Sigmoid colon (tissue), 7 donors: ENCODE data around the gene GPR17. TPM values are rescaled to one million over a fixed set of nuclear protein-coding genes. Genes with fewer than 3 reads are reported as not detected.

Experiments used
- DNase-seq: peaks from one replicate; pipeline ENCODE4 v3.0.0-alpha.2; 2019
- H3K27ac ChIP-seq, 4 donors: fragments of 200-600 bp; sonication (generic); one replicate each; pipeline ENCODE4 v1.5.1; 2016 to 2019; ENCODE audit warnings: mild to moderate bottlenecking in 1 of 4
- H3K27me3 ChIP-seq, 3 donors: fragments of 200-600 bp; sonication (generic); one replicate each; pipeline ENCODE4 v1.5.1; 2019; ENCODE audit warnings: mild to moderate bottlenecking in 1 of 3
- H3K36me3 ChIP-seq, 4 donors: fragments of 200-600 bp; sonication (generic); one replicate each; pipeline ENCODE4 v1.5.1; 2016 to 2019
- H3K4me1 ChIP-seq, 4 donors: fragments of 200-600 bp; sonication (generic); one replicate each; pipeline ENCODE4 v1.5.1; 2017 to 2019
- H3K4me3 ChIP-seq, 4 donors: fragments of 200-600 bp; sonication (generic); one replicate each; pipeline ENCODE4 v1.5.1; 2017 to 2019; ENCODE audit warnings: mild to moderate bottlenecking in 2 of 4, moderate library complexity in 1 of 4
- H3K9me3 ChIP-seq, 4 donors: fragments of 200-600 bp in 3 of 4; sonication (generic) in 3 of 4; one replicate each; pipeline versions ENCODE4 v1.5.1 to v1.6.1; 2013 to 2019
- CTCF ChIP-seq, 4 experiments: fragments of 450-650 bp in 3 of 4; fragments of 200-600 bp in 1 of 4; IDR thresholded peaks; one replicate each; pipeline ENCODE4 v1.5.1; 2016 to 2019; ENCODE audit warnings: antibody characterized with exemption in 4 of 4, mild to moderate bottlenecking in 3 of 4, moderate library complexity in 2 of 4
- EP300 ChIP-seq, 4 donors: sonication (generic); formaldehyde crosslinking; IDR thresholded peaks; one replicate each; pipeline ENCODE4 v1.6.1; 2017; ENCODE audit warnings: antibody characterized with exemption in 4 of 4
- POLR2A ChIP-seq, 2 donors: fragments of 450-650 bp; IDR thresholded peaks; one replicate each; pipeline ENCODE4 v1.6.1; 2016; ENCODE audit warnings: antibody characterized with exemption in 2 of 2, mild to moderate bottlenecking in 2 of 2, moderate library complexity in 2 of 2
- POLR2AphosphoS5 ChIP-seq, 4 donors: sonication (generic); formaldehyde crosslinking; IDR thresholded peaks; one replicate each; pipeline ENCODE4 v1.6.1; 2017; ENCODE audit warnings: antibody characterized with exemption in 4 of 4
- WGBS, 2 donors: extraction: QIAGEN DNeasy Blood & Tissue Kit; methylation state at CpG; one replicate each; pipeline ENCODE4 v1.1.7; 2013; 5-methylcytosine and 5-hydroxymethylcytosine counted together
- intact Hi-C: fragments of 100-400 bp; cut with DNase I; formaldehyde crosslinking; loops from one replicate; pipeline ENCODE4 v1.15.1; 2023
- polyA plus RNA-seq, 3 donors: library from polyadenylated mRNA; stranded (reverse); fragments of 200-250 nt; gene quantifications; one replicate each; pipeline ENCODE4 v1.2.3, GENCODE V29; 2013
- total RNA-seq, 4 donors: library from RNA; depleted of rRNA; stranded (reverse); fragments of >200 nt; gene quantifications; one replicate each; pipeline ENCODE4 v1.1.0, GENCODE V29; 2016
- donor health status: healthy with polysubstance abuse.
- donor health status: Bipolar disorder and iron deficiency.
- donor health status: healthy.

The GPR17 gene
- total and polyA plus RNA-seq, 7 donors = 0.36 to 1.4 (median 0.60) TPM; not detected in 2

DNA sequence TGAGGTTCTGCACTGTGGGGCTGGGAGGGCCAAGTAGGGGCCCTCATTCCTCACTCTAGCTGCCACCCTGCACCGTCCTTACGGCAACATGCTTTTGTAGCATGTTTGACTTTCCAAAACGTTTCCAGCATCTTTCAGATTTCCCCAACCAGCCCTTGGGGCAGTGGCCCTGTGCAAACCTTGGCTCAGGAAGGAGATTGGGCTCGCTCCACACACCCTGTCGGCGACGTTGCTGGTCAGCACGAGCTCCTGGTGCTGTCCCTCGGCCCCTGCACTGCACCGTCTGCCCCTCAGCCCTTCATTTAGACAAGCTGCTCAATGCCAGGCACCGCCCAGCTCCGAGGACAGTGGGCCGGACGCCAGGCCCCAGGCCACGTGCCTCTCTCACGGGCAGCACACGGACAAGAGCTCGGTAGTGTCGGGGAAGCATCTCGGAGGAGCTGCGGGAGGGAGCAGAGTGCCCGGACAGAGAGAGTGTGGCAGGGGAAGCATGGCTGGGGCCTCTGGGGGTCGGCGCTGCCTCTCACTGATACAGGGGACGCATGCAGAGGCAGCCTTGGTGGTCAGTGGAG lies 6.9 kb downstream of the GPR17 start:
- Histone ChIP-seq H3K36me3 (peaks cover 7 to 46% (median 30%) of the 10 kb centered on the region in 4 donors), H3K27me3 (no peaks in the 10 kb centered on the region), H3K27ac (peak overlapping the region; percentile 86 to 97 (median 92)), H3K4me1 (peaks cover 0 to 99% (median 97%) of the 10 kb centered on the region in 4 donors), H3K4me3 (no peak overlapping the region), H3K9me3 (no peaks in the 10 kb centered on the region)
- 80 to 81% methylated on average over 25 of the region's 25 CpGs for WGBS, 2 donors
- TF ChIP-seq POLR2AphosphoS5 (IDR thresholded peaks at IDR 0.05) (peak in 3 of 4 donors; percentile 37 to 46 (median 43)), EP300 (IDR thresholded peaks at IDR 0.05) (no peak)
- peak; percentile 79 for DNase-seq
- intact Hi-C loops = loop anchor here (1.0 to 2.0 kb wide), 2 partner anchors 22 to 29 kb away; partner anchors contain the start of gene LIMS2

GRCh38 chr2:127653421-127654083 lies 7.6 kb downstream of the GPR17 start:
- H3K9me3 ChIP-seq = no peaks in the 10 kb centered on the region
- peak overlapping the region; percentile 86 to 97 (median 92) for H3K27ac ChIP-seq
- 74 to 81% methylated on average over 16 of the region's 16 CpGs for WGBS, 2 donors
- peak in 1 of 4 donors; percentile 10 for TF ChIP-seq EP300 (IDR thresholded peaks at IDR 0.05)
- no peak for TF ChIP-seq POLR2A (IDR thresholded peaks at IDR 0.05)
- no peak for TF ChIP-seq CTCF (IDR thresholded peaks at IDR 0.05)
- peak in 1 of 4 donors; percentile 25 for TF ChIP-seq POLR2AphosphoS5 (IDR thresholded peaks at IDR 0.05)
- intact Hi-C loops = loop anchor here (2.0 kb wide), 1 partner anchor 21 kb away; the partner anchor contains the start of gene LIMS2
- H3K27me3 ChIP-seq = no peaks in the 10 kb centered on the region
- H3K36me3 ChIP-seq = peaks cover 7 to 41% (median 31%) of the 10 kb centered on the region in 4 donors
- peaks cover 0 to 99% (median 97%) of the 10 kb centered on the region in 4 donors for H3K4me1 ChIP-seq
- no peak overlapping the region for H3K4me3 ChIP-seq
- peak; percentile 73 for DNase-seq

- intact Hi-C loops = no loop called here
- Histone ChIP-seq H3K4me3 (no peak overlapping the region), H3K36me3 (peaks cover 7 to 40% (median 31%) of the 10 kb centered on the region in 4 donors), H3K27ac (peak overlapping the region; percentile 86 to 97 (median 92)), H3K9me3 (no peaks in the 10 kb centered on the region), H3K4me1 (peaks cover 0 to 100% (median 99%) of the 10 kb centered on the region in 4 donors), H3K27me3 (no peaks in the 10 kb centered on the region)
- TF ChIP-seq POLR2AphosphoS5 (IDR thresholded peaks at IDR 0.05) (peak in 2 of 4 donors; percentile 2 to 12), EP300 (IDR thresholded peaks at IDR 0.05) (no peak)
- 89 to 93% methylated on average over 24 of the region's 24 CpGs for WGBS, 2 donors
- DNase-seq = peak; percentile 64
Observed at GRCh38 chr2:127654084-127654837, 8.3 kb downstream of the GPR17 start.

- no peak for TF ChIP-seq EP300 (IDR thresholded peaks at IDR 0.05)
- TF ChIP-seq POLR2A (IDR thresholded peaks at IDR 0.05) = no peak
- no peak for TF ChIP-seq CTCF (IDR thresholded peaks at IDR 0.05)
- no peak for TF ChIP-seq POLR2AphosphoS5 (IDR thresholded peaks at IDR 0.05)
- H3K27ac ChIP-seq = peak overlapping the region; percentile 86 to 97 (median 92)
- no peaks in the 10 kb centered on the region for H3K9me3 ChIP-seq
- peaks cover 7 to 40% (median 30%) of the 10 kb centered on the region in 4 donors for H3K36me3 ChIP-seq
- WGBS, 2 donors = 93 to 94% methylated on average over 8 of the region's 8 CpGs
- no peaks in the 10 kb centered on the region for H3K27me3 ChIP-seq
- no peak overlapping the region for H3K4me3 ChIP-seq
- peaks cover 0 to 100% (median 99%) of the 10 kb centered on the region in 4 donors for H3K4me1 ChIP-seq
- intact Hi-C loops = no loop called here
- peak; percentile 63 for DNase-seq
Observed at GRCh38 chr2:127654838-127655175, 8.9 kb downstream of the GPR17 start.

DNA sequence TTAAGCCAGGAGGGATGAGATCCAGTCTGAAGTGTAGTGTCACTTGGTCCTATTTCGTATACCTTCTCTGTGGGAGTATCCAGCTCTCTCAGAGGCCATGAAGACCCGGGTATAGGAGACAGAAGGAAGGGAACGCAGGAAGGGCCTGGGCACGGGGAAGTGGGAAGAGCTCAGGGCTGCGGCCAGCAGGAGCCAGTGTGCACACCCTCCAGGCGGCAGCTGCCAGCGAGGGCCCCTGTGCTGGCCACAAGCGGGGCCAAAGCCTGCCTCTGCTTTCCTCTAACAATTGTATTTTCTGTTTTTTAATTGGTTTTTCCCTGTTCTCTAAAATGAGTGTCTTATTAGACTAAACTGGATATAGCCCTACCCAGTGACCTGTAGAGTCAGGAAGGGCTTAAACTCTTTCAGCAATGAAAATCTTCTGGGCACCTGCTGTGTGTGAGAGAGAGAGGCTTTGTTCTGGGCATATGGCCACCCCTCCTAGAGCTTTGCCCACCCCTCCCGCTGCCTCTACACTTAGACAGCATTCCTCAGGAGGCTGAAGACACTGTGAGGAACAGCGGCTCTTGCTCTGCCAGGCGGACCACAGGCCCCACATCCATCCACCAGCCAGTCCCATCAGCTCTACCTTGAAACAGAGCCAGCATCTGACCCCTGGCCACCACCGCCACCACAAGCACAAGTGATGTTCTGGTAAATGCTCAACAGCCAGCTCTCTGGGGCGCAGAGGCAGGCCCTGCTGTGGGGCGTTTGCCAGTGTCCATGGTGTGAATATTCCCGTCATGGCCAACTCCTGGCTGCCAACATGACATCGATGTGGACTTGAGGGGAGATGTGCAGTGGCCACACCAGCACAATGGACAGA lies 9.5 kb downstream of the GPR17 start:
- intact Hi-C loops = no loop called here
- H3K27ac ChIP-seq = peak overlapping the region; percentile 86 to 97 (median 92)
- H3K36me3 ChIP-seq = peaks cover 7 to 43% (median 32%) of the 10 kb centered on the region in 4 donors

More for the DNA sequence above, 9.5 kb downstream of the GPR17 start:
- Histone ChIP-seq H3K27me3 (no peaks in the 10 kb centered on the region), H3K4me3 (peak overlapping the region in 1 of 4 donors; percentile 2), H3K4me1 (peaks cover 0 to 100% (median 99%) of the 10 kb centered on the region in 4 donors), H3K9me3 (no peaks in the 10 kb centered on the region)
- TF ChIP-seq POLR2AphosphoS5 (IDR thresholded peaks at IDR 0.05) (peak in 2 of 4 donors; percentile 45 to 53), POLR2A (IDR thresholded peaks at IDR 0.05) (no peak)
- DNase-seq = peak; percentile 79
- WGBS, 2 donors = 88 to 89% methylated on average over 16 of the region's 16 CpGs
